ENCODE results near the gene TSG101. TPM values are rescaled to one million over a fixed set of nuclear protein-coding genes. Genes with fewer than 3 reads are reported as not detected.

Gene TSG101
- total and polyA plus RNA-seq, 2 experiments from 2014 or later, result 59.4 to 102 TPM

- no peak overlapping the region for H3K4me3 ChIP-seq
- H3K27ac Mint-ChIP-seq, result no peak overlapping the region
- H3K9me2 ChIP-seq (ENCODE audit: insufficient read depth), result no peaks in the 10 kb centered on the region
- no peak overlapping the region for H2AFZ ChIP-seq
- no peak overlapping the region for H3K4me2 ChIP-seq
- H3K79me2 ChIP-seq (replicated peaks; ENCODE audit: insufficient read depth), result no peaks in the 10 kb centered on the region
- ATAC-seq, result no peak
- DNase-seq (ENCODE audit: low spot score), result no peak
- no peaks in the 10 kb centered on the region; the same call in 2 of the 3 replicates for H3K4me1 Mint-ChIP-seq
- no peaks in the 10 kb centered on the region for H4K20me1 ChIP-seq (replicated peaks; ENCODE audit: insufficient read depth)
- H3F3A ChIP-seq (replicated peaks; ENCODE audit: low read depth), result no peaks in the 10 kb centered on the region
- H3K36me3 Mint-ChIP-seq (ENCODE audit: low read depth), result no peaks in the 10 kb centered on the region
- no peaks in the 10 kb centered on the region for H3K27me3 ChIP-seq (ENCODE audit: insufficient read depth)
- peaks cover 7% of the 10 kb centered on the region for H3K27me3 Mint-ChIP-seq (ENCODE audit: insufficient read depth, low read depth, poor library complexity)
- no peak for TF ChIP-seq CTCF (conservative IDR thresholded peaks at IDR 0.05; ENCODE audit: low read depth in 2 of 2)
- H3K4me1 ChIP-seq (ENCODE audit: insufficient read depth), result no peaks in the 10 kb centered on the region
- no peaks in the 10 kb centered on the region for H3K36me3 ChIP-seq (ENCODE audit: insufficient read depth)
- no peak overlapping the region for H3K27ac ChIP-seq (ENCODE audit: low read depth)
- no peaks in the 10 kb centered on the region for H3K9me3 Mint-ChIP-seq
- no peak overlapping the region for H3K4me3 Mint-ChIP-seq
Measured at GRCh38 chr11:18449251-18449650, 77.5 kb downstream of the TSG101 start.

GRCh38 chr11:18438691-18439090 is 88.1 kb downstream of the TSG101 start:
- Histone ChIP-seq H3K4me2 (no peak overlapping the region), H3K36me3 (ENCODE audit: insufficient read depth) (no peaks in the 10 kb centered on the region), H3K9me2 (ENCODE audit: insufficient read depth) (no peaks in the 10 kb centered on the region), H3K27ac (ENCODE audit: low read depth) (no peak overlapping the region), H3K4me1 (ENCODE audit: insufficient read depth) (no peaks in the 10 kb centered on the region), H3K27me3 (ENCODE audit: insufficient read depth) (no peaks in the 10 kb centered on the region), H3K4me3 (no peak overlapping the region), H2AFZ (no peak overlapping the region; the same call in 1 of the 2 replicates), H3K79me2 (replicated peaks; ENCODE audit: insufficient read depth) (no peaks in the 10 kb centered on the region), H4K20me1 (replicated peaks; ENCODE audit: insufficient read depth) (no peaks in the 10 kb centered on the region), H3F3A (replicated peaks; ENCODE audit: low read depth) (no peaks in the 10 kb centered on the region)
- Mint-ChIP-seq H3K4me1 (no peaks in the 10 kb centered on the region), H3K36me3 (ENCODE audit: low read depth) (no peaks in the 10 kb centered on the region), H3K27ac (no peak overlapping the region), H3K9me3 (no peaks in the 10 kb centered on the region), H3K4me3 (no peak overlapping the region), H3K27me3 (ENCODE audit: insufficient read depth, low read depth, poor library complexity) (peaks cover 2% of the 10 kb centered on the region)
- ATAC-seq, result no peak
- DNase-seq (ENCODE audit: low spot score), result no peak
- TF ChIP-seq ZNF114 (CRISPR knock-in tag; IDR thresholded peaks at IDR 0.05) (no peak), ZNF462 (CRISPR knock-in tag; IDR thresholded peaks at IDR 0.05) (no peak), STAT1 (IDR thresholded peaks at IDR 0.05; ENCODE audit: unreplicated experiment) (no peak), ZNF331 (CRISPR knock-in tag; IDR thresholded peaks at IDR 0.05; ENCODE audit: low read depth) (no peak), POLR2AphosphoS5 (IDR thresholded peaks at IDR 0.05; ENCODE audit: low read depth) (no peak), EZH2phosphoT487 (IDR thresholded peaks at IDR 0.05; ENCODE audit: unreplicated experiment) (no peak), CREB1 (CRISPR knock-in tag; IDR thresholded peaks at IDR 0.05; ENCODE audit: low read depth) (no peak), EZH2 (IDR thresholded peaks at IDR 0.05; ENCODE audit: low read depth, unreplicated experiment) (no peak), REST (IDR thresholded peaks at IDR 0.05; ENCODE audit: unreplicated experiment) (no peak)
